IMR-90 (cell line): ENCODE data around the gene DSCAM. TPM values are rescaled to one million over a fixed set of nuclear protein-coding genes. Genes with fewer than 3 reads are reported as not detected.

Experiments
- ATAC-seq: fragments of 200-7000 bp; cut with Tn5 transposase; 2 replicates; pipeline ENCODE4 v1.9.1; 2020; ENCODE audit warnings: low read depth, mild to moderate bottlenecking, moderate library complexity
- BruUV-seq: library from RNA; stranded (reverse); fragments of 400-500 nt; replicated peaks from 2 replicates; lab custom pipeline; 2021; lab: Mats Ljungman, UMichigan
- CTCF ChIA-PET: fragments of 300-600 bp; formaldehyde crosslinking; extraction: SDS; loops from one replicate; lab custom pipeline; 2021; ENCODE audit warnings: antibody characterized with exemption; lab: Yijun Ruan, JAX
- POLR2A ChIA-PET: fragments of 300-600 bp; sonication (Branson Sonifier 250); formaldehyde crosslinking; loops from one replicate; lab custom pipeline; 2022; ENCODE audit warnings: antibody characterized with exemption; ENCODE audit not compliant: unreplicated experiment; lab: Charles Lee
- DNase-seq: peaks from one replicate; pipeline ENCODE4 v3.0.0; 2013
- H2AFZ ChIP-seq: replicated peaks from 2 replicates; pipeline ENCODE3; 2013; ENCODE audit warnings: low read length, mild to moderate bottlenecking; ENCODE audit not compliant: poor library complexity
- H2AK5ac ChIP-seq: 2 replicates; pipeline ENCODE4 v1.6.1; 2013; ENCODE audit warnings: low read depth, low read length, inconsistent platforms
- H2AK9ac ChIP-seq: replicated peaks from 2 replicates; pipeline ENCODE3; 2013; ENCODE audit warnings: mild to moderate bottlenecking, low read depth, low read length, moderate library complexity; ENCODE audit not compliant: poor library complexity
- H2BK120ac ChIP-seq: 2 replicates; pipeline ENCODE4 v1.6.1; 2013; ENCODE audit warnings: low read depth, low read length, inconsistent platforms
- H2BK15ac ChIP-seq: 3 replicates; pipeline ENCODE4 v1.6.1; 2013; ENCODE audit warnings: low read depth, low read length, inconsistent platforms
- H2BK20ac ChIP-seq: 2 replicates; pipeline ENCODE4 v1.6.1; 2013; ENCODE audit warnings: low read depth, mild to moderate bottlenecking, inconsistent platforms, low read length, moderate library complexity
- H2BK5ac ChIP-seq: 2 replicates; pipeline ENCODE4 v1.6.1; 2013; ENCODE audit warnings: mild to moderate bottlenecking, low read depth, low read length, inconsistent platforms; ENCODE audit not compliant: poor library complexity, severe bottlenecking
- H3K14ac ChIP-seq: replicated peaks from 2 replicates; pipeline ENCODE4 v1.6.1; 2013; ENCODE audit warnings: low read depth, low read length, inconsistent platforms
- H3K18ac ChIP-seq: 2 replicates; pipeline ENCODE4 v1.6.1; 2013; ENCODE audit warnings: low read depth, low read length, control low read depth
- H3K23ac ChIP-seq: 2 replicates; pipeline ENCODE4 v1.6.1; 2013; ENCODE audit warnings: low read depth, low read length, inconsistent platforms
- H3K27ac ChIP-seq: 2 replicates; pipeline ENCODE4 v1.5.1; 2013; ENCODE audit warnings: mild to moderate bottlenecking, control low read depth, low read length; ENCODE audit not compliant: insufficient read depth
- H3K27me3 ChIP-seq: 2 replicates; pipeline ENCODE4 v1.6.1; 2013; ENCODE audit warnings: low read length; ENCODE audit not compliant: control insufficient read depth, insufficient read depth
- H3K36me3 ChIP-seq: 2 replicates; pipeline ENCODE4 v1.6.1; 2013; ENCODE audit warnings: low read length, mixed read lengths; ENCODE audit not compliant: control insufficient read depth, insufficient read depth
- H3K4ac ChIP-seq: 2 replicates; pipeline ENCODE4 v1.6.1; 2013; ENCODE audit warnings: low read depth, low read length, inconsistent platforms
- H3K4me1 ChIP-seq: 2 replicates; pipeline ENCODE4 v1.6.1; 2013; ENCODE audit warnings: low read length, mixed read lengths; ENCODE audit not compliant: control insufficient read depth, insufficient read depth
- H3K4me2 ChIP-seq: 2 replicates; pipeline ENCODE4 v1.6.1; 2013; ENCODE audit warnings: low read depth, mild to moderate bottlenecking, control low read depth, low read length, moderate library complexity
- H3K4me3 ChIP-seq: 2 replicates; pipeline ENCODE4 v1.5.1; 2013; ENCODE audit warnings: low read depth, mild to moderate bottlenecking, control low read depth, low read length, moderate library complexity; ENCODE audit not compliant: insufficient read depth
- H3K56ac ChIP-seq: 2 replicates; pipeline ENCODE4 v1.6.1; 2013; ENCODE audit warnings: low read length, inconsistent platforms; ENCODE audit not compliant: insufficient read depth; ENCODE audit errors: extremely low read depth
- H3K79me1 ChIP-seq, 2 experiments: 2 replicates each; pipeline ENCODE4 v1.6.1; 2013; ENCODE audit warnings: low read length in 2 of 2, inconsistent platforms in 1 of 2, low read depth in 1 of 2
- H3K9ac ChIP-seq: 2 replicates; pipeline ENCODE4 v1.6.1; 2013; ENCODE audit warnings: low read depth, low read length, control low read depth
- H3K9me1 ChIP-seq: 2 replicates; pipeline ENCODE4 v1.6.1; 2013; ENCODE audit warnings: low read length, inconsistent platforms; ENCODE audit not compliant: insufficient read depth
- H3K9me3 ChIP-seq: 2 replicates; pipeline ENCODE4 v1.6.1; 2013; ENCODE audit warnings: low read length; ENCODE audit not compliant: control insufficient read depth, insufficient read depth
- H4K20me1 ChIP-seq: 2 replicates; pipeline ENCODE4 v1.6.1; 2013; ENCODE audit warnings: low read length, inconsistent platforms; ENCODE audit not compliant: insufficient read depth
- H4K5ac ChIP-seq: 2 replicates; pipeline ENCODE4 v1.6.1; 2013; ENCODE audit warnings: mild to moderate bottlenecking, low read depth, low read length, control low read depth
- H4K8ac ChIP-seq, 2 experiments: 2 replicates each; pipeline ENCODE4 v1.6.1; 2013; ENCODE audit warnings: low read depth in 2 of 2, low read length in 2 of 2, control low read depth in 1 of 2, inconsistent platforms in 1 of 2
- H4K91ac ChIP-seq: 2 replicates; pipeline ENCODE4 v1.6.1; 2013; ENCODE audit warnings: low read depth, low read length, inconsistent platforms; ENCODE audit not compliant: insufficient read depth
- POLR2A ChIP-seq: IDR thresholded peaks from 2 replicates; pipeline ENCODE4 v1.6.1; 2012; ENCODE audit warnings: mild to moderate bottlenecking, low read depth, low read length
- RAD21 ChIP-seq: IDR thresholded peaks from 2 replicates; pipeline ENCODE4 v1.6.1; 2012; ENCODE audit warnings: low read length, improper control_type of control experiment
- RCOR1 ChIP-seq: IDR thresholded peaks from 2 replicates; pipeline ENCODE4 v1.6.1; 2012; ENCODE audit warnings: mild to moderate bottlenecking, low read length, improper control_type of control experiment; ENCODE audit not compliant: insufficient replicate concordance
- WGBS, 2 experiments: methylation state at CpG; one replicate each; pipeline versions ENCODE4 v1.1.5 to v1.1.7; 2013; ENCODE audit warnings: missing lambda C conversion rate in 2 of 2; ENCODE audit not compliant: insufficient read length in 1 of 2; ENCODE audit errors: extremely low coverage in 2 of 2; 5-methylcytosine and 5-hydroxymethylcytosine counted together
- dilution Hi-C: fragments of 300-500 bp; cut with HindIII; formaldehyde crosslinking; loops from one replicate; pipeline ENCODE4 v1.14.3; 2018; ENCODE audit warnings: low sequenced_read_pairs; ENCODE audit not compliant: unreplicated experiment
- in situ Hi-C: fragments of 300-500 bp; cut with MboI; formaldehyde crosslinking; loops from 3 replicates; pipeline ENCODE4 v1.14.3; 2019; ENCODE audit warnings: low sequenced_read_pairs, inconsistent platforms, mixed read lengths
- intact Hi-C: fragments of 100-400 bp; cut with micrococcal nuclease; formaldehyde crosslinking; loops from 2 replicates; pipeline ENCODE4 v1.10.0; 2022
- polyA plus RNA-seq, 3 experiments: library from polyadenylated mRNA; depleted of rRNA; stranded (reverse); fragments of >200 nt; gene quantifications; 2 replicates each; pipeline ENCODE4 v1.2.3, GENCODE V29; 2012; ENCODE audit warnings: low replicate concordance in 1 of 3
- total RNA-seq: library from RNA; depleted of rRNA; stranded (reverse); fragments of >200 nt; gene quantifications from 2 replicates; pipeline ENCODE4 v1.2.3, GENCODE V29; 2012

DSCAM gene
- total and polyA plus RNA-seq, 2 of the 4 experiments (the other 2 are of a cell fraction), result under 0.01 to 0.02 TPM

GRCh38 chr21:40381111-40381510 is 465.8 kb downstream of the DSCAM start:
- H4K8ac ChIP-seq, result no peak overlapping the region
- H3K4me2 ChIP-seq, result no peak overlapping the region
- no peaks in the 10 kb centered on the region for H4K20me1 ChIP-seq
- TF ChIP-seq POLR2A, result no peak
- TF ChIP-seq RCOR1, result no peak
- no peak for TF ChIP-seq RAD21
- no peak overlapping the region for H3K23ac ChIP-seq
- no peak overlapping the region for H2BK120ac ChIP-seq
- H3K4me3 ChIP-seq, result no peak overlapping the region
- DNase-seq (no peak), ATAC-seq (no peak)
- no peak overlapping the region for H3K56ac ChIP-seq
- H2BK15ac ChIP-seq, result no peak overlapping the region
- no peak overlapping the region for H4K5ac ChIP-seq
- in situ Hi-C loops (no loop called here), dilution Hi-C loops (no loop called here), intact Hi-C loops (no loop called here)
- H2BK20ac ChIP-seq, result no peak overlapping the region
- H2BK5ac ChIP-seq, result no peak overlapping the region
- 56% methylated on average over 2 of the region's 5 CpGs; no CpG with 5 or more reads in 1 of the 2 experiments for WGBS, 2 experiments
- no peak overlapping the region for H3K4ac ChIP-seq
- H3K9ac ChIP-seq, result no peak overlapping the region
- no peaks in the 10 kb centered on the region for H3K79me1 ChIP-seq
- BruUV-seq, result no TSS peak
- no peaks in the 10 kb centered on the region for H3K27me3 ChIP-seq
- no peak overlapping the region for H2AFZ ChIP-seq
- H3K14ac ChIP-seq, result no peak overlapping the region
- H2AK9ac ChIP-seq, result no peak overlapping the region
- CTCF ChIA-PET, result interaction anchor here (0.5 kb wide), 1 partner anchor 8 kb away, joined by 3 read pairs; no protein-coding TSS in a partner anchor
- no peaks in the 10 kb centered on the region for H3K9me1 ChIP-seq
- H3K27ac ChIP-seq, result no peak overlapping the region
- no peak overlapping the region for H2AK5ac ChIP-seq
- no peaks in the 10 kb centered on the region for H3K36me3 ChIP-seq
- POLR2A ChIA-PET, result no interaction called here
- H4K91ac ChIP-seq, result no peak overlapping the region
- H3K4me1 ChIP-seq, result no peaks in the 10 kb centered on the region
- H3K18ac ChIP-seq, result no peak overlapping the region
- peaks cover 11% of the 10 kb centered on the region for H3K9me3 ChIP-seq
